Measurements from ENCODE around the gene ZNF483. TPM values are rescaled to one million over a fixed set of nuclear protein-coding genes. Genes with fewer than 3 reads are reported as not detected.
"Not testable (repeated sequence)": the region's sequence is repeated elsewhere in the genome, so short reads cannot be mapped to it uniquely, and the experiment has no call there.

ZNF483 gene
- total and polyA plus RNA-seq, 9 of the 15 experiments (the other 6 are each of a cell fraction or from before 2014, with no cell fraction given) = 0.04 to 1.0 (median 0.38) TPM

GRCh38 chr9:111555425-111555824 lies 30.4 kb downstream of the ZNF483 start:
- POLR2A ChIA-PET; BruUV-seq (replicated peaks); H3K79me2 ChIP-seq (ENCODE audit: control insufficient read depth, insufficient read depth, low read length); ATAC-seq; DNase-seq (ENCODE audit: extremely low read depth in 1 of 4, low spot score in 3 of 4); H3K9ac ChIP-seq (ENCODE audit: insufficient read depth in 1 of 2, low read depth in 2 of 2, low read length in 2 of 2); H3K4me2 ChIP-seq (ENCODE audit: insufficient read depth, low read length); in situ Hi-C loops (cut with MboI); intact Hi-C loops (cut with micrococcal nuclease); H3K27ac ChIP-seq (ENCODE audit: extremely low read depth, low read depth, low read length); H4K20me1 ChIP-seq (replicated peaks; ENCODE audit: control insufficient read depth, insufficient read depth, low read length); FAIRE-seq; H3K9me1 ChIP-seq (ENCODE audit: control insufficient read depth, insufficient read depth, low read length); H3K9me3 ChIP-seq (replicated peaks; ENCODE audit: control insufficient read depth, insufficient read depth, low read depth, low read length); H3K4me3 ChIP-seq; H3K27me3 ChIP-seq (ENCODE audit: control insufficient read depth in 2 of 2, insufficient read depth in 2 of 2, low read length in 2 of 2); H2AFZ ChIP-seq (ENCODE audit: low read depth, low read length); H3K36me3 ChIP-seq (ENCODE audit: control insufficient read depth, insufficient read depth, low read length); CTCF ChIA-PET (ENCODE audit: low intra/inter-chr PET ratio); H3K4me1 ChIP-seq (replicated peaks in 1 of 2; ENCODE audit: control insufficient read depth in 2 of 2, insufficient read depth in 2 of 2, low read length in 2 of 2): not testable (repeated sequence)
- 5% methylated on average over 2 of the region's 2 CpGs for WGBS (ENCODE audit: insufficient coverage, low coverage, missing lambda C conversion rate)

GRCh38 chr9:111559000-111559610 lies 34.1 kb downstream of the ZNF483 start:
- intact Hi-C loops (cut with micrococcal nuclease) (no loop called here), in situ Hi-C loops (cut with MboI) (no loop called here)
- Histone ChIP-seq H3K36me3 (ENCODE audit: control insufficient read depth, insufficient read depth, low read length) (no peaks in the 10 kb centered on the region), H3K4me3 (no peak overlapping the region), H3K79me2 (ENCODE audit: control insufficient read depth, insufficient read depth, low read length) (no peaks in the 10 kb centered on the region), H3K9me3 (replicated peaks; ENCODE audit: control insufficient read depth, insufficient read depth, low read depth, low read length) (no peaks in the 10 kb centered on the region), H3K4me1 (replicated peaks in 1 of 2; ENCODE audit: control insufficient read depth in 2 of 2, insufficient read depth in 2 of 2, low read length in 2 of 2) (no peaks in the 10 kb centered on the region), H3K9ac (ENCODE audit: insufficient read depth in 1 of 2, low read depth in 2 of 2, low read length in 2 of 2) (no peak overlapping the region; a peak in 1 of 4 replicates), H3K27ac (ENCODE audit: extremely low read depth, low read depth, low read length) (no peak overlapping the region), H2AFZ (ENCODE audit: low read depth, low read length) (no peak overlapping the region), H4K20me1 (replicated peaks; ENCODE audit: control insufficient read depth, insufficient read depth, low read length) (no peaks in the 10 kb centered on the region), H3K9me1 (ENCODE audit: control insufficient read depth, insufficient read depth, low read length) (no peaks in the 10 kb centered on the region), H3K4me2 (ENCODE audit: insufficient read depth, low read length) (no peak overlapping the region), H3K27me3 (ENCODE audit: control insufficient read depth in 2 of 2, insufficient read depth in 2 of 2, low read length in 2 of 2) (peaks cover 0 to 8% of the 10 kb centered on the region in 2 experiments; a peak in 1 of 5 replicates)
- ChIA-PET CTCF (ENCODE audit: low intra/inter-chr PET ratio) (no interaction called here), POLR2A (interaction anchor here (0.6 kb wide), 1 partner anchor 477 kb away, joined by 4 read pairs; no protein-coding TSS in a partner anchor)
- no TSS peak for BruUV-seq (replicated peaks)
- 3% methylated on average over 7 of the region's 7 CpGs for WGBS (ENCODE audit: insufficient coverage, low coverage, missing lambda C conversion rate)
- FAIRE-seq = no peak
- no peak for ATAC-seq
- TF ChIP-seq ZNF639 (CRISPR knock-in tag; conservative IDR thresholded peaks at IDR 0.05 in 1 of 2, IDR thresholded peaks at IDR 0.05 in 1 of 2) (no peak), TCF7 (IDR thresholded peaks at IDR 0.05; ENCODE audit: borderline replicate concordance) (no peak), POLR3A (IDR thresholded peaks at IDR 0.05; ENCODE audit: borderline replicate concordance, extremely low read depth, insufficient read depth, insufficient read length) (no peak)
- DNase-seq (ENCODE audit: extremely low read depth in 1 of 4, low spot score in 3 of 4) = no peak

Measured in K562 (cell line).